PFSK-1 (cell line): ENCODE data around the gene TIGAR.

Experiments used
- POLR2AphosphoS5 ChIP-seq: IDR thresholded peaks from 2 replicates; pipeline ENCODE4 v1.6.1; 2012; ENCODE audit warnings: low read depth, mild to moderate bottlenecking, control low read depth, low read length, moderate library complexity
- SIN3A ChIP-seq: IDR thresholded peaks from 2 replicates; pipeline ENCODE4 v1.6.1; 2012; ENCODE audit warnings: mild to moderate bottlenecking, low read length, moderate library complexity, borderline replicate concordance; ENCODE audit not compliant: insufficient read depth
- TAF1 ChIP-seq: IDR thresholded peaks from 2 replicates; pipeline ENCODE4 v1.6.1; 2012; ENCODE audit warnings: low read length, control low read depth, borderline replicate concordance; ENCODE audit not compliant: insufficient read depth
- TF ChIP-seq, protein P1 (sequence below), 2 experiments: IDR thresholded peaks; 2 replicates each; pipeline versions ENCODE4 v1.6.1 to v1.8.0; 2011 to 2012; ENCODE audit warnings: low read depth in 2 of 2, low read length in 2 of 2, control low read depth in 1 of 2, inconsistent platforms in 1 of 2, mild to moderate bottlenecking in 1 of 2, moderate library complexity in 1 of 2; ENCODE audit not compliant: insufficient read depth in 1 of 2

DNA sequence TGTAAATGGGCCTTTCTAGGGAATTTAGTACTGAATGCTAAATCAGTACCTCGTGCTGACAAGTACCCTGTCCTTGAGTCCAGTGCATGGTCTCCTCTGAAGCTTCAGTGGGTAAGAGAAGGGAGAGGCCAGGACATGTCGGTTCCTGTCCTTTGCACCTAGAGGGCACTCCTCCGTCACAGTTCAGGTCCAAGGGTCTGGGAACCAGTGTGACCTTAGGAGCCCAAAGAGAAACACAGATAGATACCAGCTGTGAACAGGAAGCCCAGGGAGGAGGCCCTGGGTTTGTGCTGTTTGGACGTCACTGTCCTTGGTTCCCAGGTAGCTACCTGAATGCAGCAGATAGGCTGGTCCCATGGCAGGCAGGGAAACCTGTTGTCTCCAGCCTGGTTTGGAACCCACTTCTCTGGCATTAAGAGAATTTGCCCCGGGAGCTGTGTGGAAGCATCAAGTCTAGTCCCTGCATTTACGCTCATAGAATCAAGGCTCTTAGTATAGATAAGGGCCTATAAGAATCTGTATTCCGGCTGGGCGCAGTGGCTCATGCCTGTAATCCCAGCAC lies 62.4 kb downstream of the TIGAR start:
- TF ChIP-seq POLR2AphosphoS5 (no peak), SIN3A (no peak), TAF1 (no peak)
- TF ChIP-seq, protein P1, sequence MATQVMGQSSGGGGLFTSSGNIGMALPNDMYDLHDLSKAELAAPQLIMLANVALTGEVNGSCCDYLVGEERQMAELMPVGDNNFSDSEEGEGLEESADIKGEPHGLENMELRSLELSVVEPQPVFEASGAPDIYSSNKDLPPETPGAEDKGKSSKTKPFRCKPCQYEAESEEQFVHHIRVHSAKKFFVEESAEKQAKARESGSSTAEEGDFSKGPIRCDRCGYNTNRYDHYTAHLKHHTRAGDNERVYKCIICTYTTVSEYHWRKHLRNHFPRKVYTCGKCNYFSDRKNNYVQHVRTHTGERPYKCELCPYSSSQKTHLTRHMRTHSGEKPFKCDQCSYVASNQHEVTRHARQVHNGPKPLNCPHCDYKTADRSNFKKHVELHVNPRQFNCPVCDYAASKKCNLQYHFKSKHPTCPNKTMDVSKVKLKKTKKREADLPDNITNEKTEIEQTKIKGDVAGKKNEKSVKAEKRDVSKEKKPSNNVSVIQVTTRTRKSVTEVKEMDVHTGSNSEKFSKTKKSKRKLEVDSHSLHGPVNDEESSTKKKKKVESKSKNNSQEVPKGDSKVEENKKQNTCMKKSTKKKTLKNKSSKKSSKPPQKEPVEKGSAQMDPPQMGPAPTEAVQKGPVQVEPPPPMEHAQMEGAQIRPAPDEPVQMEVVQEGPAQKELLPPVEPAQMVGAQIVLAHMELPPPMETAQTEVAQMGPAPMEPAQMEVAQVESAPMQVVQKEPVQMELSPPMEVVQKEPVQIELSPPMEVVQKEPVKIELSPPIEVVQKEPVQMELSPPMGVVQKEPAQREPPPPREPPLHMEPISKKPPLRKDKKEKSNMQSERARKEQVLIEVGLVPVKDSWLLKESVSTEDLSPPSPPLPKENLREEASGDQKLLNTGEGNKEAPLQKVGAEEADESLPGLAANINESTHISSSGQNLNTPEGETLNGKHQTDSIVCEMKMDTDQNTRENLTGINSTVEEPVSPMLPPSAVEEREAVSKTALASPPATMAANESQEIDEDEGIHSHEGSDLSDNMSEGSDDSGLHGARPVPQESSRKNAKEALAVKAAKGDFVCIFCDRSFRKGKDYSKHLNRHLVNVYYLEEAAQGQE (IDR thresholded peaks at IDR 0.05; ENCODE audit: insufficient read depth in 1 of 2, low read depth in 2 of 2, low read length in 2 of 2) = no peak
